ENCODE results near the gene LRTM2. TPM values are rescaled to one million over a fixed set of nuclear protein-coding genes. Genes with fewer than 3 reads are reported as not detected.

The LRTM2 gene
- total RNA-seq, 1 experiment from 2014 or later: 0.07 TPM

- POLR2A ChIA-PET: no interaction called here
- BruUV-seq (replicated peaks): no TSS peak
These were observed 19.9 kb downstream of the LRTM2 start for GRCh38 chr12:1839956-1840951.

More at GRCh38 chr12:1839956-1840951, 19.9 kb downstream of the LRTM2 start:
- Histone ChIP-seq H3K4me1 (ENCODE audit: control insufficient read depth in 1 of 2, insufficient read depth in 2 of 2, low read length in 2 of 2) (no peaks in the 10 kb centered on the region), H3K9me2 (ENCODE audit: insufficient read depth) (no peaks in the 10 kb centered on the region), H4K20me1 (ENCODE audit: insufficient read depth) (no peaks in the 10 kb centered on the region), H3K4me2 (ENCODE audit: low read length) (no peak overlapping the region), H3K27ac (ENCODE audit: low read depth, low read length) (no peak overlapping the region), H3K9me3 (ENCODE audit: control insufficient read depth in 1 of 2, insufficient read depth in 1 of 2, low read depth in 1 of 2, low read length in 2 of 2) (no peaks in the 10 kb centered on the region), H3K36me3 (ENCODE audit: control insufficient read depth in 1 of 2, insufficient read depth in 2 of 2, low read length in 2 of 2) (no peaks in the 10 kb centered on the region), H2AFZ (ENCODE audit: low read depth, low read length, poor library complexity, severe bottlenecking) (no peak overlapping the region), H3K4me3 (replicated peaks in 1 of 2; ENCODE audit: low read depth in 1 of 2, low read length in 2 of 2) (no peak overlapping the region), H3K79me2 (ENCODE audit: insufficient read depth, low read length) (no peaks in the 10 kb centered on the region), H3K27me3 (ENCODE audit: insufficient read depth, low read length) (no peaks in the 10 kb centered on the region), H3K9ac (ENCODE audit: low read length) (no peak overlapping the region)
- DNase-seq (ENCODE audit: low read depth, low spot score) (no peak), ATAC-seq (no peak)
- ChIA-PET RAD21 (ENCODE audit: low non-redundant PET in 1 of 2, low total read pairs in 2 of 2, uncharacterized antibody in 2 of 2, unreplicated experiment in 2 of 2) (no interaction called here), CTCF (interaction anchor here (0.6 kb wide), 1 partner anchor 555 kb away, joined by 3 read pairs; no protein-coding TSS in a partner anchor)
- TF ChIP-seq POLR2AphosphoS5 (IDR thresholded peaks at IDR 0.05; ENCODE audit: low read depth, low read length) (no peak), YY1 (IDR thresholded peaks at IDR 0.05; ENCODE audit: extremely low read depth, insufficient replicate concordance, low read depth, low read length) (no peak), SP1 (IDR thresholded peaks at IDR 0.05; ENCODE audit: low read depth) (no peak), FOSL1 (IDR thresholded peaks at IDR 0.05; ENCODE audit: low read depth) (no peak), MAX (IDR thresholded peaks at IDR 0.05) (no peak), ZBTB33 (IDR thresholded peaks at IDR 0.05; ENCODE audit: extremely low read depth, insufficient replicate concordance, low read length) (no peak), EGR1 (IDR thresholded peaks at IDR 0.05; ENCODE audit: low read depth) (no peak), EZH2phosphoT487 (IDR thresholded peaks at IDR 0.05; ENCODE audit: borderline replicate concordance) (no peak), POLR2A (IDR thresholded peaks at IDR 0.05; ENCODE audit: borderline replicate concordance, extremely low read depth, insufficient read depth, insufficient read length) (no peak), CEBPB (IDR thresholded peaks at IDR 0.05; ENCODE audit: low read depth) (no peak), SRF (IDR thresholded peaks at IDR 0.05; ENCODE audit: low read depth) (no peak)
- intact Hi-C loops (cut with micrococcal nuclease): no loop called here
